K562 (cell line): ENCODE measurements around the gene BROX. TPM values are rescaled to one million over a fixed set of nuclear protein-coding genes. Genes with fewer than 3 reads are reported as not detected.

Experiments used
- KLF10 ChIP-seq: fragments of 250-450 bp; sonication (Bioruptor Pico); IDR thresholded peaks from 2 replicates; pipeline ENCODE4 v1.6.1; 2021; ENCODE audit warnings: matching md5 sums
- MTA2 ChIP-seq: fragments of 450-650 bp; IDR thresholded peaks from 2 replicates; pipeline ENCODE4 v1.6.1; 2016; ENCODE audit warnings: low read depth
- NCOR1 ChIP-seq: fragments of 450-650 bp; IDR thresholded peaks from 2 replicates; pipeline ENCODE4 v1.6.1; 2016; ENCODE audit warnings: mild to moderate bottlenecking, moderate library complexity
- NFE2L1 ChIP-seq: fragments of 450-650 bp; IDR thresholded peaks from 2 replicates; pipeline ENCODE4 v1.6.1; 2016; ENCODE audit warnings: missing genetic modification characterization, low read depth, mild to moderate bottlenecking, missing compliant biosample characterization, moderate library complexity, borderline replicate concordance
- ZFP36 ChIP-seq: fragments of 150-350 bp; IDR thresholded peaks from 2 replicates; pipeline ENCODE4 v1.6.1; 2018; ENCODE audit warnings: low read length, low read depth; ENCODE audit not compliant: partially characterized antibody
- ZNF431 ChIP-seq: sonication (generic); formaldehyde crosslinking; IDR thresholded peaks from 2 replicates; pipeline ENCODE4 v1.8.0; 2022; ENCODE audit warnings: mild to moderate bottlenecking, missing genetic modification reagents
- polyA plus RNA-seq, 8 experiments: library from polyadenylated mRNA; depleted of rRNA in 4 of 8; stranded (reverse) in 5 of 8; unstranded in 3 of 8; fragments of >200 nt; fragmentation: Nextera tagmentation in 2 of 8; fragmentation: Illumina TruSeq in 1 of 8; extraction: Ambion mirVana in 2 of 8; extraction: Trizol in 1 of 8; gene quantifications; 2 replicates each; pipeline versions ENCODE4 v1.2.1 to v1.2.3, GENCODE V29; 2011 to 2014; ENCODE audit warnings: inconsistent platforms in 1 of 8, missing spikeins in 1 of 8
- total RNA-seq, 7 experiments: library from RNA; depleted of rRNA in 6 of 7; stranded (reverse); fragments of >200 nt in 6 of 7; fragmentation: Illumina TruSeq in 2 of 7; extraction: Trizol in 2 of 7; gene quantifications; 2 replicates each; pipeline versions ENCODE4 v1.2.1 to v1.2.3, GENCODE V29; 2011 to 2021; ENCODE audit warnings: low replicate concordance in 1 of 7
- TF ChIP-seq, protein P1 (sequence below), 2 experiments: fragments of 450-650 bp in 1 of 2; sonication (generic) in 1 of 2; formaldehyde crosslinking in 1 of 2; IDR thresholded peaks; 2 replicates each; pipeline versions ENCODE4 v1.7.1 to v1.9.0; 2016 to 2022; ENCODE audit warnings: inconsistent platforms in 1 of 2, mild to moderate bottlenecking in 1 of 2, missing genetic modification reagents in 1 of 2
- TF ChIP-seq, protein P2 (sequence below): fragments of 450-650 bp; IDR thresholded peaks from 2 replicates; pipeline ENCODE4 v1.6.1; 2014; ENCODE audit warnings: low read depth, mild to moderate bottlenecking, moderate library complexity, borderline replicate concordance
- TF ChIP-seq, protein P3 (sequence below): sonication (generic); formaldehyde crosslinking; IDR thresholded peaks from 2 replicates; pipeline ENCODE4 v1.8.0; 2022; ENCODE audit warnings: mild to moderate bottlenecking, missing genetic modification reagents
- TF ChIP-seq, protein P4 (sequence below), 2 experiments: IDR thresholded peaks; 2 replicates each; pipeline ENCODE4 v1.6.1; 2011; ENCODE audit warnings: borderline replicate concordance in 1 of 2, control low read depth in 1 of 2, low read depth in 1 of 2, low read length in 1 of 2, mild to moderate bottlenecking in 1 of 2, mixed read lengths in 1 of 2, moderate library complexity in 1 of 2; ENCODE audit not compliant: insufficient read depth in 1 of 2, insufficient read length in 1 of 2, poor library complexity in 1 of 2, severe bottlenecking in 1 of 2; ENCODE audit errors: extremely low read depth in 1 of 2
- TF ChIP-seq, protein P5 (sequence below): fragments of 250-450 bp; sonication (Bioruptor Pico); IDR thresholded peaks from 2 replicates; pipeline ENCODE4 v1.8.0; 2022; ENCODE audit warnings: moderate library complexity, mild to moderate bottlenecking, inconsistent platforms

BROX gene
- total and polyA plus RNA-seq, 9 of the 15 experiments (the other 6 are each of a cell fraction or from before 2014, with no cell fraction given), result 9.4 to 153 (median 45.1) TPM

DNA sequence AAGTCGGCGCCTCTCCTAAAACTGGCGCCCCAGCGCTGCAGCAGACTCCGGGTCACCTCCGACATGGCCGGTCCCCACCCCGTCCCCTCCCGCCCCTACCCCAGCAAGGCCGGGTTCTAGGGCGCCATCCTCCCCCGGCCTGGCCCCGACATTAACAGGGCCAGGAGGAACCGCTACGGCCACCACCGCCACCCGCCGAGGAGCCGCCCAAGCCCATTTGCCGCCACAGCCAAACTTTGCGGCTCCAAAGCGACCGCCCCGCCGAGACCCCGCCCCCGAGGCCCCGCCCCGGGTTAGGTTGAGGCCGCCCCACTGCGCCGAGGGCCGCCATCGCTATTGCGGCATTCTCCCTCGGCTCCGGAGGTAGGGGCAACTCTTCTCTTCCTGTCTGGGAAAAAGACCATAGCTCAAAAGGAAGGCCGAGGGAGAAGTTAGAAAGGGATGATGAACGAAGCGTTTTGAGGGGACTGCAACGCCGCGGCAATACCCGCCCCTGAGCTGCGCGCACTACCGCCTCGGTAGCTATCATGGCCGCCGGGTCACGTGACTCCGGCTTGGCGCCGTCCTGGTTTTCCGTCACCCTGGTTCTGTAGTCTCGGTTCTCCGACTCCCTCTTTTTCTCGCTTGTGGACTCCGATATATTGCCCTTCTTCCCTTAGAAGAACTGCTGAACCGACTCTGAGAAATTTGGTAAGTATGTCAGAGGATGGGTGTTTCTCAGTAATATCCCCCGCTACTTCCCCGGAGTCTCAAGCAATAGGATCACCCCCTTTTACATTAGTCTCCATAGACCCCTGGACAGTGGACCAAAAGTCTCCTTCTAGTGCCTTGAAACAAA lies at the start of gene BROX, which contains the start of gene AIDA (continued):
- TF ChIP-seq NFE2L1 (tag), result no peak
- TF ChIP-seq KLF10 (CRISPR knock-in tag), result no peak
- TF ChIP-seq ZNF431 (CRISPR knock-in tag), result no peak
- no peak; the same call in 1 of the 2 replicates for TF ChIP-seq MTA2
- TF ChIP-seq, protein P1, sequence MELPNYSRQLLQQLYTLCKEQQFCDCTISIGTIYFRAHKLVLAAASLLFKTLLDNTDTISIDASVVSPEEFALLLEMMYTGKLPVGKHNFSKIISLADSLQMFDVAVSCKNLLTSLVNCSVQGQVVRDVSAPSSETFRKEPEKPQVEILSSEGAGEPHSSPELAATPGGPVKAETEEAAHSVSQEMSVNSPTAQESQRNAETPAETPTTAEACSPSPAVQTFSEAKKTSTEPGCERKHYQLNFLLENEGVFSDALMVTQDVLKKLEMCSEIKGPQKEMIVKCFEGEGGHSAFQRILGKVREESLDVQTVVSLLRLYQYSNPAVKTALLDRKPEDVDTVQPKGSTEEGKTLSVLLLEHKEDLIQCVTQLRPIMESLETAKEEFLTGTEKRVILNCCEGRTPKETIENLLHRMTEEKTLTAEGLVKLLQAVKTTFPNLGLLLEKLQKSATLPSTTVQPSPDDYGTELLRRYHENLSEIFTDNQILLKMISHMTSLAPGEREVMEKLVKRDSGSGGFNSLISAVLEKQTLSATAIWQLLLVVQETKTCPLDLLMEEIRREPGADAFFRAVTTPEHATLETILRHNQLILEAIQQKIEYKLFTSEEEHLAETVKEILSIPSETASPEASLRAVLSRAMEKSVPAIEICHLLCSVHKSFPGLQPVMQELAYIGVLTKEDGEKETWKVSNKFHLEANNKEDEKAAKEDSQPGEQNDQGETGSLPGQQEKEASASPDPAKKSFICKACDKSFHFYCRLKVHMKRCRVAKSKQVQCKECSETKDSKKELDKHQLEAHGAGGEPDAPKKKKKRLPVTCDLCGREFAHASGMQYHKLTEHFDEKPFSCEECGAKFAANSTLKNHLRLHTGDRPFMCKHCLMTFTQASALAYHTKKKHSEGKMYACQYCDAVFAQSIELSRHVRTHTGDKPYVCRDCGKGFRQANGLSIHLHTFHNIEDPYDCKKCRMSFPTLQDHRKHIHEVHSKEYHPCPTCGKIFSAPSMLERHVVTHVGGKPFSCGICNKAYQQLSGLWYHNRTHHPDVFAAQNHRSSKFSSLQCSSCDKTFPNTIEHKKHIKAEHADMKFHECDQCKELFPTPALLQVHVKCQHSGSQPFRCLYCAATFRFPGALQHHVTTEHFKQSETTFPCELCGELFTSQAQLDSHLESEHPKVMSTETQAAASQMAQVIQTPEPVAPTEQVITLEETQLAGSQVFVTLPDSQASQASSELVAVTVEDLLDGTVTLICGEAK (IDR thresholded peaks at IDR 0.05), result no peak
- TF ChIP-seq, protein P1 (CRISPR knock-in tag; IDR thresholded peaks at IDR 0.05), result no peak
- TF ChIP-seq, protein P2, sequence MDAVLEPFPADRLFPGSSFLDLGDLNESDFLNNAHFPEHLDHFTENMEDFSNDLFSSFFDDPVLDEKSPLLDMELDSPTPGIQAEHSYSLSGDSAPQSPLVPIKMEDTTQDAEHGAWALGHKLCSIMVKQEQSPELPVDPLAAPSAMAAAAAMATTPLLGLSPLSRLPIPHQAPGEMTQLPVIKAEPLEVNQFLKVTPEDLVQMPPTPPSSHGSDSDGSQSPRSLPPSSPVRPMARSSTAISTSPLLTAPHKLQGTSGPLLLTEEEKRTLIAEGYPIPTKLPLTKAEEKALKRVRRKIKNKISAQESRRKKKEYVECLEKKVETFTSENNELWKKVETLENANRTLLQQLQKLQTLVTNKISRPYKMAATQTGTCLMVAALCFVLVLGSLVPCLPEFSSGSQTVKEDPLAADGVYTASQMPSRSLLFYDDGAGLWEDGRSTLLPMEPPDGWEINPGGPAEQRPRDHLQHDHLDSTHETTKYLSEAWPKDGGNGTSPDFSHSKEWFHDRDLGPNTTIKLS, result peak; percentile 53; the same call in 1 of the 2 replicates
- TF ChIP-seq, protein P3, sequence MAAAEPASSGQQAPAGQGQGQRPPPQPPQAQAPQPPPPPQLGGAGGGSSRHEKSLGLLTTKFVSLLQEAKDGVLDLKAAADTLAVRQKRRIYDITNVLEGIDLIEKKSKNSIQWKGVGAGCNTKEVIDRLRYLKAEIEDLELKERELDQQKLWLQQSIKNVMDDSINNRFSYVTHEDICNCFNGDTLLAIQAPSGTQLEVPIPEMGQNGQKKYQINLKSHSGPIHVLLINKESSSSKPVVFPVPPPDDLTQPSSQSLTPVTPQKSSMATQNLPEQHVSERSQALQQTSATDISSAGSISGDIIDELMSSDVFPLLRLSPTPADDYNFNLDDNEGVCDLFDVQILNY, result no peak
- TF ChIP-seq, protein P4, sequence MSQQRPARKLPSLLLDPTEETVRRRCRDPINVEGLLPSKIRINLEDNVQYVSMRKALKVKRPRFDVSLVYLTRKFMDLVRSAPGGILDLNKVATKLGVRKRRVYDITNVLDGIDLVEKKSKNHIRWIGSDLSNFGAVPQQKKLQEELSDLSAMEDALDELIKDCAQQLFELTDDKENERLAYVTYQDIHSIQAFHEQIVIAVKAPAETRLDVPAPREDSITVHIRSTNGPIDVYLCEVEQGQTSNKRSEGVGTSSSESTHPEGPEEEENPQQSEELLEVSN (IDR thresholded peaks at IDR 0.05; ENCODE audit: borderline replicate concordance in 1 of 2, extremely low read depth in 1 of 2, insufficient read depth in 1 of 2, insufficient read length in 1 of 2, low read depth in 1 of 2, low read length in 1 of 2, poor library complexity in 1 of 2, severe bottlenecking in 1 of 2), result peak; percentile 63 to 71
- no peak for TF ChIP-seq NCOR1
- TF ChIP-seq, protein P5, sequence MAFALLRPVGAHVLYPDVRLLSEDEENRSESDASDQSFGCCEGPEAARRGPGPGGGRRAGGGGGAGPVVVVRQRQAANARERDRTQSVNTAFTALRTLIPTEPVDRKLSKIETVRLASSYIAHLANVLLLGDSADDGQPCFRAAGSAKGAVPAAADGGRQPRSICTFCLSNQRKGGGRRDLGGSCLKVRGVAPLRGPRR, result peak; percentile 88
- peak; percentile 25 for TF ChIP-seq ZFP36
